Measurements from ENCODE around the gene MTHFD2.
"Not testable (repeated sequence)": the region's sequence is repeated elsewhere in the genome, so short reads cannot be mapped to it uniquely, and the experiment has no call there.

The MTHFD2 gene

DNA sequence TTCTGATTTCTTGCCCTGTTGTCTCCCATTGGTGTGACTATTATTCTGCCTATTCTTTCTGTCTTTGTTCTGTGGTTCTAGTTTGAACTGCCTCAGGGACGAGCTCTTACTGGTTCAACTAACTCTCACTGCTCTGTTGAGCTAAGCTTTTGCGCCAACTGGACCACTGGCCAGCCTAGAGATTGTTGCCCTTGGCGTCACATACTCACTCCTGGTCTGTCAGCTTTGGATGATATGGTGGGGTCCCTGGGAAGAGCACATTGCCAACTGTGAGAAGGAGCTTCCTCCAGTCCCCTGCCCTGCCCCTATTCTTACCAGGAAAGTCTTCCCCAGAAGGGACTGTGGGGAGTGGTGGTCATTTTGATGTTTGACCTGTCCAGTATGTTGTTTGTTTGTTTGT, 6.0 kb downstream of the MTHFD2 start:
- TF ChIP-seq CTCF (IDR thresholded peaks at IDR 0.05; ENCODE audit: insufficient read depth, low read depth, low read length, missing control alignments), result no peak
- H3K4me3 ChIP-seq (ENCODE audit: low read depth, low read length), result no peak overlapping the region
- DNase-seq (ENCODE audit: low read depth), result no peak

- H3K4me3 ChIP-seq (ENCODE audit: low read depth, low read length), result peak overlapping the region; percentile 1
- no peak for DNase-seq (ENCODE audit: low read depth)
- TF ChIP-seq CTCF (IDR thresholded peaks at IDR 0.05; ENCODE audit: insufficient read depth, low read depth, low read length, missing control alignments), result no peak
Measured at GRCh38 chr2:74205113-74205512, 6.7 kb downstream of the MTHFD2 start.

GRCh38 chr2:74205596-74205995, 7.2 kb downstream of the MTHFD2 start:
- H3K4me3 ChIP-seq (ENCODE audit: low read depth, low read length), result peak overlapping the region; percentile 1
- peak; percentile 61 for DNase-seq (ENCODE audit: low read depth)
- TF ChIP-seq CTCF (IDR thresholded peaks at IDR 0.05; ENCODE audit: insufficient read depth, low read depth, low read length, missing control alignments), result no peak

GRCh38 chr2:74206180-74206688, 7.8 kb downstream of the MTHFD2 start:
- TF ChIP-seq CTCF (IDR thresholded peaks at IDR 0.05; ENCODE audit: insufficient read depth, low read depth, low read length, missing control alignments), result no peak
- no peak overlapping the region; the same call in 1 of the 2 replicates for H3K4me3 ChIP-seq (ENCODE audit: low read depth, low read length)
- peak; percentile 85 for DNase-seq (ENCODE audit: low read depth)

GRCh38 chr2:74212702-74213410, 14.4 kb downstream of the MTHFD2 start:
- no peak for TF ChIP-seq CTCF (IDR thresholded peaks at IDR 0.05; ENCODE audit: insufficient read depth, low read depth, low read length, missing control alignments)
- DNase-seq (ENCODE audit: low read depth), result no peak
- no peak overlapping the region for H3K4me3 ChIP-seq (ENCODE audit: low read depth, low read length)

- DNase-seq (ENCODE audit: low read depth); H3K4me3 ChIP-seq (ENCODE audit: low read depth, low read length): not testable (repeated sequence)
Measured at GRCh38 chr2:74215771-74216170, 17.4 kb downstream of the MTHFD2 start.

- DNase-seq (ENCODE audit: low read depth), result no peak
- H3K4me3 ChIP-seq (ENCODE audit: low read depth, low read length), result no peak overlapping the region
- no peak for TF ChIP-seq CTCF (IDR thresholded peaks at IDR 0.05; ENCODE audit: insufficient read depth, low read depth, low read length, missing control alignments)
Measured at GRCh38 chr2:74216642-74217041, 18.2 kb downstream of the MTHFD2 start.

All from GM12865 (cell line).